ENCODE measurements around the gene GAST. TPM values are rescaled to one million over a fixed set of nuclear protein-coding genes. Genes with fewer than 3 reads are reported as not detected.

Gene GAST
- total and polyA plus RNA-seq, 2 of the 13 experiments (the other 11 are each of a cell fraction or from before 2014, with no cell fraction given), result 0.32 to 0.42 TPM

- TF ChIP-seq LRRFIP1 (CRISPR knock-in tag; conservative IDR thresholded peaks at IDR 0.05) (no peak), ZNF567 (CRISPR knock-in tag; IDR thresholded peaks at IDR 0.05; ENCODE audit: borderline replicate concordance) (peak; percentile 66; the same call in 1 of the 2 replicates), ZNF777 (CRISPR knock-in tag; IDR thresholded peaks at IDR 0.05) (peak; percentile 47), HNRNPH1 (optimal IDR thresholded peaks at IDR 0.05; ENCODE audit: low read depth, low read length) (no peak), ATF7 (IDR thresholded peaks at IDR 0.05) (peak; percentile 72), ATF7 (CRISPR knock-in tag; IDR thresholded peaks at IDR 0.05) (no peak), RBM39 (IDR thresholded peaks at IDR 0.05; ENCODE audit: low read depth, low read length, poor library complexity, severe bottlenecking) (no peak), EP300 (IDR thresholded peaks at IDR 0.05; ENCODE audit: low read depth in 2 of 2, low read length in 2 of 2) (no peak), EP300 (CRISPR knock-in tag; IDR thresholded peaks at IDR 0.05; ENCODE audit: borderline replicate concordance) (0 out of 2 replicates have a peak, but pooled peaks have one; percentile 13), ZNF577 (CRISPR knock-in tag; IDR thresholded peaks at IDR 0.05; ENCODE audit: borderline replicate concordance, low read depth) (no peak), ZNF513 (CRISPR knock-in tag; conservative IDR thresholded peaks at IDR 0.05) (no peak), ERF (CRISPR knock-in tag; IDR thresholded peaks at IDR 0.05) (peak; percentile 76; the same call in 1 of the 2 replicates), ZNF44 (CRISPR knock-in tag; IDR thresholded peaks at IDR 0.05) (0 out of 2 replicates have a peak, but pooled peaks have one; percentile 58)
- TF ChIP-seq, protein P1, sequence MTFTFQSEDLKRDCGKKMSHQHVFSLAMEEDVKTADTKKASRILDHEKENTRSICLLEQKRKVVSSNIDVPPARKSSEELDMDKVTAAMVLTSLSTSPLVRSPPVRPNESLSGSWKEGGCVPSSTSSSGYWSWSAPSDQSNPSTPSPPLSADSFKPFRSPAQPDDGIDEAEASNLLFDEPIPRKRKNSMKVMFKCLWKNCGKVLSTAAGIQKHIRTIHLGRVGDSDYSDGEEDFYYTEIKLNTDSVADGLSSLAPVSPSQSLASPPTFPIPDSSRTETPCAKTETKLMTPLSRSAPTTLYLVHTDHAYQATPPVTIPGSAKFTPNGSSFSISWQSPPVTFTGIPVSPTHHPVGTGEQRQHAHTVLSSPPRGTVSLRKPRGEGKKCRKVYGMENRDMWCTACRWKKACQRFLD (CRISPR knock-in tag; IDR thresholded peaks at IDR 0.05; ENCODE audit: borderline replicate concordance), result no peak
- TF ChIP-seq, protein P2, sequence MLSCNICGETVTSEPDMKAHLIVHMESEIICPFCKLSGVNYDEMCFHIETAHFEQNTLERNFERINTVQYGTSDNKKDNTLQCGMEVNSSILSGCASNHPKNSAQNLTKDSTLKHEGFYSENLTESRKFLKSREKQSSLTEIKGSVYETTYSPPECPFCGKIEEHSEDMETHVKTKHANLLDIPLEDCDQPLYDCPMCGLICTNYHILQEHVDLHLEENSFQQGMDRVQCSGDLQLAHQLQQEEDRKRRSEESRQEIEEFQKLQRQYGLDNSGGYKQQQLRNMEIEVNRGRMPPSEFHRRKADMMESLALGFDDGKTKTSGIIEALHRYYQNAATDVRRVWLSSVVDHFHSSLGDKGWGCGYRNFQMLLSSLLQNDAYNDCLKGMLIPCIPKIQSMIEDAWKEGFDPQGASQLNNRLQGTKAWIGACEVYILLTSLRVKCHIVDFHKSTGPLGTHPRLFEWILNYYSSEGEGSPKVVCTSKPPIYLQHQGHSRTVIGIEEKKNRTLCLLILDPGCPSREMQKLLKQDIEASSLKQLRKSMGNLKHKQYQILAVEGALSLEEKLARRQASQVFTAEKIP (CRISPR knock-in tag; IDR thresholded peaks at IDR 0.05; ENCODE audit: borderline replicate concordance), result no peak
- TF ChIP-seq, protein P3, sequence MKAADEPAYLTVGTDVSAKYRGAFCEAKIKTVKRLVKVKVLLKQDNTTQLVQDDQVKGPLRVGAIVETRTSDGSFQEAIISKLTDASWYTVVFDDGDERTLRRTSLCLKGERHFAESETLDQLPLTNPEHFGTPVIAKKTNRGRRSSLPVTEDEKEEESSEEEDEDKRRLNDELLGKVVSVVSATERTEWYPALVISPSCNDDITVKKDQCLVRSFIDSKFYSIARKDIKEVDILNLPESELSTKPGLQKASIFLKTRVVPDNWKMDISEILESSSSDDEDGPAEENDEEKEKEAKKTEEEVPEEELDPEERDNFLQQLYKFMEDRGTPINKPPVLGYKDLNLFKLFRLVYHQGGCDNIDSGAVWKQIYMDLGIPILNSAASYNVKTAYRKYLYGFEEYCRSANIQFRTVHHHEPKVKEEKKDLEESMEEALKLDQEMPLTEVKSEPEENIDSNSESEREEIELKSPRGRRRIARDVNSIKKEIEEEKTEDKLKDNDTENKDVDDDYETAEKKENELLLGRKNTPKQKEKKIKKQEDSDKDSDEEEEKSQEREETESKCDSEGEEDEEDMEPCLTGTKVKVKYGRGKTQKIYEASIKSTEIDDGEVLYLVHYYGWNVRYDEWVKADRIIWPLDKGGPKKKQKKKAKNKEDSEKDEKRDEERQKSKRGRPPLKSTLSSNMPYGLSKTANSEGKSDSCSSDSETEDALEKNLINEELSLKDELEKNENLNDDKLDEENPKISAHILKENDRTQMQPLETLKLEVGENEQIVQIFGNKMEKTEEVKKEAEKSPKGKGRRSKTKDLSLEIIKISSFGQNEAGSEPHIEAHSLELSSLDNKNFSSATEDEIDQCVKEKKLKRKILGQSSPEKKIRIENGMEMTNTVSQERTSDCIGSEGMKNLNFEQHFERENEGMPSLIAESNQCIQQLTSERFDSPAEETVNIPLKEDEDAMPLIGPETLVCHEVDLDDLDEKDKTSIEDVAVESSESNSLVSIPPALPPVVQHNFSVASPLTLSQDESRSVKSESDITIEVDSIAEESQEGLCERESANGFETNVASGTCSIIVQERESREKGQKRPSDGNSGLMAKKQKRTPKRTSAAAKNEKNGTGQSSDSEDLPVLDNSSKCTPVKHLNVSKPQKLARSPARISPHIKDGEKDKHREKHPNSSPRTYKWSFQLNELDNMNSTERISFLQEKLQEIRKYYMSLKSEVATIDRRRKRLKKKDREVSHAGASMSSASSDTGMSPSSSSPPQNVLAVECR (CRISPR knock-in tag; IDR thresholded peaks at IDR 0.05; ENCODE audit: borderline replicate concordance), result peak; percentile 43; the same call in 1 of the 2 replicates
Observed at GRCh38 chr17:41734139-41734948, 22.2 kb downstream of the GAST start, which contains the start of gene HAP1 (continued).

All from HepG2 (cell line).